Gastroesophageal sphincter (tissue), 4 donors: ENCODE data around the gene MT1E. TPM values are rescaled to one million over a fixed set of nuclear protein-coding genes. Genes with fewer than 3 reads are reported as not detected.

Experiments
- ATAC-seq: fragments of 150-250 bp; one replicate; pipeline ENCODE4 v1.9.1; 2016; ENCODE audit warnings: mild to moderate bottlenecking, moderate library complexity
- H3K27ac ChIP-seq, 4 donors: fragments of 200-600 bp; sonication (generic) in 3 of 4; 1 replicate in 3 of 4; 2 replicates in 1 of 4; pipeline ENCODE4 v1.5.1; 2016 to 2019
- H3K27me3 ChIP-seq: fragments of 200-600 bp; sonication (generic); one replicate; pipeline ENCODE4 v1.5.1; 2019
- H3K36me3 ChIP-seq, 2 donors: fragments of 200-600 bp; sonication (generic); one replicate each; pipeline ENCODE4 v1.5.1; 2019; ENCODE audit warnings: control low read depth in 1 of 2
- H3K4me1 ChIP-seq, 3 donors: fragments of 200-600 bp; sonication (generic); 1 replicate in 2 of 3; 2 replicates in 1 of 3; pipeline ENCODE4 v1.5.1; 2016 to 2019; ENCODE audit warnings: control low read depth in 2 of 3
- H3K4me3 ChIP-seq, 2 donors: fragments of 200-600 bp; sonication (generic); one replicate each; pipeline ENCODE4 v1.5.1; 2019; ENCODE audit warnings: mild to moderate bottlenecking in 1 of 2, moderate library complexity in 1 of 2
- H3K9me3 ChIP-seq, 3 donors: fragments of 200-600 bp; sonication (generic); one replicate each; pipeline ENCODE4 v1.5.1; 2017 to 2019; ENCODE audit warnings: control low read depth in 2 of 3
- CTCF ChIP-seq, 4 experiments: fragments of 200-600 bp in 2 of 4; fragments of 450-650 bp in 2 of 4; sonication (generic) in 1 of 4; IDR thresholded peaks; one replicate each; pipeline ENCODE4 v1.5.1; 2017 to 2019; ENCODE audit warnings: antibody characterized with exemption in 4 of 4, mild to moderate bottlenecking in 2 of 4, moderate library complexity in 2 of 4
- EP300 ChIP-seq: sonication (generic); formaldehyde crosslinking; IDR thresholded peaks from one replicate; pipeline ENCODE4 v1.6.1; 2017; ENCODE audit warnings: antibody characterized with exemption, mild to moderate bottlenecking
- POLR2A ChIP-seq, 2 donors: fragments of 450-650 bp; IDR thresholded peaks; one replicate each; pipeline ENCODE4 v1.6.1; 2017; ENCODE audit warnings: antibody characterized with exemption in 2 of 2, mild to moderate bottlenecking in 2 of 2, moderate library complexity in 1 of 2
- POLR2AphosphoS5 ChIP-seq: sonication (generic); formaldehyde crosslinking; IDR thresholded peaks from one replicate; pipeline ENCODE4 v1.6.1; 2017; ENCODE audit warnings: antibody characterized with exemption
- WGBS, 2 donors: methylation state at CpG; one replicate each; pipeline ENCODE4 v1.1.5; 2018; ENCODE audit warnings: low coverage in 1 of 2; 5-methylcytosine and 5-hydroxymethylcytosine counted together
- total RNA-seq, 4 donors: library from RNA; depleted of rRNA; stranded (reverse); fragments of >200 nt; gene quantifications; one replicate each; pipeline ENCODE4 v1.1.0, GENCODE V29; 2016

The MT1E gene
- total RNA-seq, 4 donors from 2014 or later: 101 to 194 (median 144) TPM

- no peaks in the 10 kb centered on the region for H3K36me3 ChIP-seq
- no peak overlapping the region for H3K4me3 ChIP-seq
- peaks cover 91% of the 10 kb centered on the region for H3K27me3 ChIP-seq
- peak overlapping the region in 1 of 4 donors; percentile 79 for H3K27ac ChIP-seq
- TF ChIP-seq POLR2AphosphoS5: no peak
- TF ChIP-seq CTCF (IDR thresholded peaks at IDR 0.05): no peak
- TF ChIP-seq POLR2A (IDR thresholded peaks at IDR 0.05): no peak
- no peak for TF ChIP-seq EP300
- H3K9me3 ChIP-seq: no peaks in the 10 kb centered on the region
- ATAC-seq: no peak
- peaks cover 0 to 50% (median 23%) of the 10 kb centered on the region in 3 donors for H3K4me1 ChIP-seq
- WGBS, 2 donors: 80% methylated on average over 1 of the region's 1 CpG; no CpG with 5 or more reads in 1 of the 2 donors
These were observed 13.5 kb downstream of the MT1E start for GRCh38 chr16:56639045-56639444.

GRCh38 chr16:56640076-56640475 is 14.5 kb downstream of the MT1E start:
- Histone ChIP-seq H3K27ac (no peak overlapping the region), H3K9me3 (no peaks in the 10 kb centered on the region), H3K36me3 (no peaks in the 10 kb centered on the region), H3K4me3 (no peak overlapping the region), H3K4me1 (peaks cover 0 to 48% (median 23%) of the 10 kb centered on the region in 3 donors), H3K27me3 (peaks cover 91% of the 10 kb centered on the region)
- no peak for TF ChIP-seq POLR2A (IDR thresholded peaks at IDR 0.05)
- WGBS, 2 donors: 85 to 86% methylated on average over 1 of the region's 1 CpG
- ATAC-seq: no peak

- ATAC-seq: no peak
- H3K9me3 ChIP-seq: no peaks in the 10 kb centered on the region
- no peak for TF ChIP-seq POLR2AphosphoS5
- TF ChIP-seq CTCF (IDR thresholded peaks at IDR 0.05): no peak
- no peak for TF ChIP-seq POLR2A (IDR thresholded peaks at IDR 0.05)
- no peak for TF ChIP-seq EP300
- peaks cover 0 to 37% (median 19%) of the 10 kb centered on the region in 3 donors for H3K4me1 ChIP-seq
- no peaks in the 10 kb centered on the region for H3K36me3 ChIP-seq
- no peak overlapping the region for H3K27ac ChIP-seq
- 92 to 100% methylated on average over 2 of the region's 2 CpGs for WGBS, 2 donors
- no peak overlapping the region for H3K4me3 ChIP-seq
- H3K27me3 ChIP-seq: peaks cover 91% of the 10 kb centered on the region
These were observed 15.6 kb downstream of the MT1E start for GRCh38 chr16:56641166-56641565.

- Histone ChIP-seq H3K27ac (peak overlapping the region in 3 of 4 donors; percentile 53 to 61 (median 58)), H3K4me3 (peak overlapping the region; percentile 32 to 45)
These were observed 17.6 kb downstream of the MT1E start for GRCh38 chr16:56643080-56643778.

GRCh38 chr16:56643833-56644232 is 18.3 kb downstream of the MT1E start:
- Histone ChIP-seq H3K27me3 (peaks cover 91% of the 10 kb centered on the region), H3K27ac (peak overlapping the region in 1 of 4 donors; percentile 61), H3K36me3 (no peaks in the 10 kb centered on the region), H3K4me1 (peaks cover 0 to 24% (median 11%) of the 10 kb centered on the region in 3 donors), H3K9me3 (no peaks in the 10 kb centered on the region), H3K4me3 (peak overlapping the region in 1 of 2 donors; percentile 45)
- TF ChIP-seq EP300: no peak
- TF ChIP-seq CTCF (IDR thresholded peaks at IDR 0.05): no peak
- no peak for TF ChIP-seq POLR2AphosphoS5
- no peak for TF ChIP-seq POLR2A (IDR thresholded peaks at IDR 0.05)
- 60% methylated on average over 1 of the region's 5 CpGs; no CpG with 5 or more reads in 1 of the 2 donors for WGBS, 2 donors
- ATAC-seq: no peak

More at GRCh38 chr16:56643080-56643778, 17.6 kb downstream of the MT1E start:
- H3K4me1 ChIP-seq: peaks cover 0 to 30% (median 17%) of the 10 kb centered on the region in 3 donors
- H3K9me3 ChIP-seq: no peaks in the 10 kb centered on the region
- H3K27me3 ChIP-seq: peaks cover 91% of the 10 kb centered on the region
- H3K36me3 ChIP-seq: no peaks in the 10 kb centered on the region
- TF ChIP-seq EP300: no peak
- no peak for TF ChIP-seq POLR2A (IDR thresholded peaks at IDR 0.05)
- peak in 3 of 4 experiments; percentile 39 to 67 (median 45) for TF ChIP-seq CTCF (IDR thresholded peaks at IDR 0.05)
- peak; percentile 66 for TF ChIP-seq POLR2AphosphoS5
- peak; percentile 90 for ATAC-seq
- 80% methylated on average over 1 of the region's 42 CpGs; no CpG with 5 or more reads in 1 of the 2 donors for WGBS, 2 donors
